GM19099 (cell line): ENCODE measurements around the gene LDLRAD4.

Source experiments
- POLR2A ChIP-seq: IDR thresholded peaks from 3 replicates; pipeline ENCODE4 v1.6.1; 2011; ENCODE audit warnings: low read depth; ENCODE audit not compliant: insufficient read length; ENCODE audit errors: extremely low read depth

The LDLRAD4 gene

DNA sequence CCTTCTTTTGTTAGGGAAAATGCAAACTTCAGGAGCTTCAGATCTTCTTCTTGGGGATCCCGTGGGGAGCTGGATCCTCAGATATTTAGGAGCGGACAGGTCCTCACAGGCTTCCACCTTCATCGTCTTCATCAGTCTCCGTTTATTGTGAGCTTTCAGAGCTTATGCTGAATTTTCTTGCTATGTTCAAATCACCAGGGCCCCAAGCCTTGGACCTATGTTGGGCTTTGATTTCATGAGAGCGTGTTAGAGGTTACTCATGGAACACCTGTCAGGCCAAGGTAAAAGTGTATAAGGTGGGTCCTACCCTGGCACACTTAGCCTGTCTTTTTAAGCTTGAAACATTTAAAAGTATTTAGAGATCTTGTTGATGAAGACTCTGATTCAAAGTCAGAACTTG, 294.9 kb downstream of the LDLRAD4 start:
- TF ChIP-seq POLR2A, result no peak

DNA sequence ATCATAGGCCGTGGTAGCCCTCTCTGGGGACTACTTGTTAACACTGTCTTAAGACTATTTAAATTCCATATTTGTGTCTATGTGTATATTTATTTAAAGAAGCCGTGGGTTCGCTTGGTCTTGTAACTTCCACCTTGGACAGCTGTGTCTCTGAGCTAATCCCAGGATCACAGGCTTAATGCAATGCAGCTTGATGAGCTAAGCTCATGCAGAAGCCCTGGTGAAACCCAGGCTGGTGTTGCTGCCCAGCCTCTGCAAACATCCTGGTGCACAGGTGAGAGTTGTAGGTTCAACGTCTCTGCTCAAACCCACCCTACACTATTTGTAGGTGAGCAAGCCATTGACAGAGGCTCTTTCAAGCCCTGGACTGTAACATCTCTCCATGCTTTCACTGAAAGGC, 296.0 kb downstream of the LDLRAD4 start:
- no peak for TF ChIP-seq POLR2A

DNA sequence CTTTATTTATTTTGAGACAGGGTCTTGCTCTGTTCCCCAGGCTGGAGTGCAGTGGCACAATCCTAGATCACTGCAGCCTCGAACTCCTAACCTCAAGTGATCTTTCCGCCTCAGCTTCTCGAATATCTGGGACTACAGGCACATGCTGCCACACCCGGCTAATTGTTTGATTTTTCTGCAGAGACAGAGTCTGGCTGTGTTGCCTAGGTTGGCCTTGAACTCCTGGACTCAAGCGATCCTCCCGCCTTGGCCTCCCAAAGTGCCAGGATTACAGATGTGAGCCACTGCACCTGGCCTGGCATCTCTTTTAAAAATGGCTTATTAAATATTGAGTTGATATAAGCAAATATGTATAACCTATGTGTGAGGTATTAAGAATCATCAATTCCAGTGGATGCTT, 298.3 kb downstream of the LDLRAD4 start:
- TF ChIP-seq POLR2A, result no peak

DNA sequence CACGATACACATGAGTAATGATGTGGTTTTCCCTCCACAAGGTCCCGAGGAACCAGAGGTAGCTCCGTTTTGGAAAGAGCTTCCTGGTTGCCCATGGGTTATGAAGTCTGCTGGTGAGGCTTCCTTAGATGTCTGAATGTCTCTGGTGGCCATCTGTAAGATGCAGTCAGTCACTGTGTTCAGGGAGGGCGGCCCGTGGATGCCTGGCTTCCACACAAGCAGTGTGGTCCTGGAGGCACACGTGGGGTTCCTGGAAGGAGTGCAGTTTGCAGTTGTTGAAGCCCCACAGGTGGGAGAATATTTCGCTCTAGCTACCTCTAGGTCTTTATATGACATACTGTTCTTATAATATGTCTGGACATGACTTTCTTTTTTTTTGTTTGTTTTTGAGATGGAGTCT, 298.8 kb downstream of the LDLRAD4 start:
- no peak for TF ChIP-seq POLR2A

DNA sequence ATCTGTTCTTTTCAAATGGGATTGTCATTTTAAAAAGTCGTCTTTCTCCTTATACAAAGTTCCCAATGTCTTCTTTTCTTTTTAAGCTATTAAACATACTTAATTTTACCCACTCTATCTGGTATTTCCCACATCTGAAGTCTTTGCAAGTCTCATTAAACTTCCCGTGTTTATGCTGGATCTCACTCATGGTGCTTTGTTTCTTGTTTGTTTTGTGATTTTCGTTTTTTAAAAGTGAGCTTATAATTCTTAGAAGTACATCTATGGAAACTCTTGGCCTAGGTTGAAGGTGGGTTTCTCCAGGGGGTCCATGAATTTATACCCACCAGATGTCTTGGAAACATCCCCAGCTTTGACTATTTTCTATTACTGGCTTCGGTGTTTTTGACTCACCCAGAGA, 299.8 kb downstream of the LDLRAD4 start:
- no peak for TF ChIP-seq POLR2A

DNA sequence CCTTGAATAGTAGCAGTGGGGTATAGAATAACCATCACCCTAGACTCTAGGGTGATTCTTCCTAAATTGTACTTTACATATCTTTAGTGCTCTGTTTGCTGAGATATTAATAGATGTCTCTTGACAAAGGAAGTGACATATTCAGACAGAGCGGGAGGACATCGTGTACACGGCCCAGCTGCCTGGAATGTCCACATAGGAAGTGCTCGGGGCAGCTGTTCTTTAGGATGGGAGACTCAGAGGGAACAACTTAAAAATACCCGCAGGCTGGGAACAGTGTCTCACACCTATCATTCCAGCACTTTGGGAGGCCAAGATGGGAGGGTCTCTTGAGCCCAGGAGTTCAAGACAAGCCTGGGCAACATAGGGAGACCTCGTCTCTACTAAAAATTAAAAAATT, 301.7 kb downstream of the LDLRAD4 start:
- no peak for TF ChIP-seq POLR2A

DNA sequence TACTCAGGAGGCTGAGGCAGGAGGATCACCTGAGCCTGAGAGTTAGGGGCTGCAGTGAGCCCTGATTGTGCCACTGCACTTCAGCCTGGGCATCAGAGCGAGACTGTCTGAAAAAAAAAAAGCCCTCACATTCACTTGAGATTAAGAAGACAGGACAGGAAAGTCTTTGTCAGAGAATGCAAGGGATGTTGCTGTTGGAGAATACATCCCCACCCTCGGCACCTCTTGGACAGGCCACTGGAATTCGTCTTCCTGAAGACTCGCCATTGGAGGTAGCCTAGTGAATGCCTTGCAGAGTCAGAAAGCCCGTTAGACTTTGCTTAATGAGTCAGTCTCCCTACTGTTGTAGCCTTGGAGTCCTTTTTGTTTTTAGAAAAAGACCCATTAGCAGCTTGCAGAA, 302.2 kb downstream of the LDLRAD4 start:
- TF ChIP-seq POLR2A, result no peak

DNA sequence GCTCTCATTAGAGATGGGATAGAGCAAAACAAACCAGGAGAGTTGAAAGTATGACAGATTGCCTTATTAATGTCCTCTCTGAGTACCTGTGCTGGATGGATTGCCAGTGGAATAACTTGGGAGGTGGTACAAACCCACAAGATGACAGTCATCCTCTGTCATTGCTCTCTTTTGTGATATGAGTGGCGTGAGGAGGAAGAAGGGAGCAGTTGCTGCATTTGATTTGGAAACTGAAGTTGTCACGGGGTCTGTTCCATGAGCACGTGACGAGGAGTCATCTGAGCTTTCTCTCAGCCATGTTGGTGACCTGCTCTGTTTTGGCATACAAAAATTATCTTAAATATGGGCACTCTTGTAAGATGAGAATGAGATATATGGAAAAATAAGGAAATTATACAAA, 302.9 kb downstream of the LDLRAD4 start:
- no peak for TF ChIP-seq POLR2A

DNA sequence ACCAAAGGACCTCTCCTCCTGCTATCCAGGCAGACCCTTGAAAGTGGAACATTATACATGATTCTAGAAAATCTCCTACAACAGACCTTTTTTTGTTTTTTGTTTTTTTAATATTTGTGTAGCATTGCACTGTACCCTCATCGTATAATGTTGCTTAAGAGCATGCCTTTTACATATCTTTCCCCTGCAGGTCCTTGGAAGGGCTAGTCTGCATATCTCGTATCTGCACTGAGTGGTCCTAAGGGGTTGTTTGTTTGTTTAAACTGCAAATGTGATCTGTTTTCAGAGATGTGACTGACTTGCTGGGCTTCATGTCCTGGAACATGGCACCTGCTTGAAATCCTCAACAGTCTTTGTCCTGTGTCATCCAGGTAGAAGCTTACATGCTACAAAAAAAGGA, 303.7 kb downstream of the LDLRAD4 start:
- no peak for TF ChIP-seq POLR2A

DNA sequence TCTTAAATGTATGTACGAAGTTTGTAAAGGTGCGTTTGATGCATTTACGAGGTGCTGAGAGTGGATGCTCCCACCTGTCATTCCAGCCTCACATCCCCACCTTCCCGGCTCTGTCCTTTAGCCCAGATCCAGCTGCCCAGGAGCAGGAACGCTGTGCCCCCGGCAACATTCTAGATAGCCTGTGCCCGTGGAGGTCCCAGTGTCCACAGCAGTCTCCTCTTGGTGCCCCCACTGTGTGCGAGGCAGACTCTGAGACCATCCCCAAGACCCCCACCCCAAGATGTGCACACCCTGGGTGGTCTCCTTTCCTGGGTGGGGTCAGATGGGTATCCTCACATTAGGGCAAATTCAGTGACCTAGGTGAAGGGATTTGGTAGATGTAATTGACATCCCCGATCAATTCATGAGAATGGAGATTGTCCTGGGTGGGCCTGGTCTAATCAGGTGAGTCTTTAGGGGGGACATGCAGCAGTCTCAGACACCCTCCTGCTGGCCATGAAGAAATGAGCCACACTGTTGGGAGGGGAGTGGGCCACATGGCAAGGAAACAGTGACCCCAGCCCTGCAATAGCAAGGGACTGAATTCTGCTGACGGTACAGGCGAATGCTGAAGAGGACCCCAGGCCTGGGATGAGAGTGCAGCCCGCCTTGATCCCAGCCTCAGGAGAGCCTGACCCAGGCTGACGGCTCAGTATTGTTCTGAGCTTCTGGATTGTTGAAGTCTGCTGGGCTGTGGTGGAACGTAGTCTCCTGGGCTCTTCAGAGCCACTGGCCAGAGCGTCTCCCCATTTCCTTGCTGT, 304.5 kb downstream of the LDLRAD4 start:
- TF ChIP-seq POLR2A, result no peak

DNA sequence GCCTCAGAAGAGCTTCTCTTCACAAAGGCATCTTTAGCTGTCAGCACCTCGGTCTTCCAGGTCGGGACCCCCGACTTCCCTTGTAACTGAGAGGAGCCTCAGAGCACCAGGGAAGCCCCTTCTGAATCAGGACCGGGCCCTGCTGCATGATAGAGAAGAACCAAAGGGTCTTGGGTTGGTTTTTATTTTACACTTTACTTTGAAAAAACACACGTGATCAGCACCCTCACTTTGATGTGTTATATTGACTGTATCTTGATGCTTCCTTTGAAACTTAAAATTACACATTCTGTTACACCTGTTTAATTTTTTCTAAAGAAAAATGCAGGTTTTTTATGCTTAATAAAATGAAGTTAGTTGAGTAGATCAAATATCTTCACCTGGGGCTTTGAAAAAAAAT, 305.5 kb downstream of the LDLRAD4 start:
- no peak for TF ChIP-seq POLR2A

DNA sequence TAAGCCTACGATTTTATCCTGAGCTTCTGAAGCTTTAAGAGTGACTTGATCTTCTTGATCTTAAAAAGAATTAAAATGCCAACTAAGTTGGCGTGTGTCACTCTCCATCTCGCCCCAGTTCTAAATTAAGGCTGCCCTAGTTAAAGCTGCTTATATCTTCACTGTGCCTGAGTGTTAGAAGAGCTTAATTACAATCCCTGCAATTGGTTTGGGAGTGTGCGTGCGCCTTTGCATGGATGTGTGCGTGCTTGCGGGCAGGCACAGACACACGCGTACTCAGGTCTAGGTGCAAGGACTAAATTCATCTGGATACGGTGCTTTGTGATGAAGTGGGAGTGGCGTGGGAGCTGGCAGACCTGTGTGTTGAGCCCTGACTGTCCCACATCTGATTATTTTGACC, 306.3 kb downstream of the LDLRAD4 start:
- no peak for TF ChIP-seq POLR2A

DNA sequence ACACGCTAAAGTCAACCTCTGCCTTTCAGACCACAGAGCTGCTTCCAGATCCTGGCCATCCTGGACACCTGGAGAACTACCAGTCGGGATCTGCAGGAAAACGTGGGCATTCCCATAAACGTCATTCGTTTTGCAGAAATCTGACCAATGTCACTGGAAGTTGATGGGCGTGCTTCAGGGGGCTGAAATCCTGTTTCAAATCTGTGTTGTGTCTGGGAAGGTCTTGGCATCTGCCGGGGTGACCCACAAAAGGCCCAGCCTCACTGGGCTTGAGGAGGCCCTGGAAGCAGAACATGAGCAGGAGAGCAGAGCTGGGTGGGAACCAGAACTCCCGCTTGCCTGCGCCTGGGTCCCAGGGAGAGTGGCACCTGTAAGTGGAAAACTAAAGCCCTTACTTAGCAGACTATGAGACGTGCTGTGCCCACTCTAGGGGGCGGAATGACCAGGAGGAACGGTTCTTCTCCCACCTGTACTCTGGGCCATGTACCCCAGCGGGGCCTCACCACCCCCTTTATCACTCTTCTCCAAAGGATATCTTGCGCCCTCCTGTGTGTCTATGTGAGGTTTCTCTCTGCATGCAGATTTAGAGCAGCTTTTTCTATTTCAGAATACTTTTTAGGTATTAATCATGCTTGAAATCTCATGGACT, 306.9 kb downstream of the LDLRAD4 start:
- no peak for TF ChIP-seq POLR2A

DNA sequence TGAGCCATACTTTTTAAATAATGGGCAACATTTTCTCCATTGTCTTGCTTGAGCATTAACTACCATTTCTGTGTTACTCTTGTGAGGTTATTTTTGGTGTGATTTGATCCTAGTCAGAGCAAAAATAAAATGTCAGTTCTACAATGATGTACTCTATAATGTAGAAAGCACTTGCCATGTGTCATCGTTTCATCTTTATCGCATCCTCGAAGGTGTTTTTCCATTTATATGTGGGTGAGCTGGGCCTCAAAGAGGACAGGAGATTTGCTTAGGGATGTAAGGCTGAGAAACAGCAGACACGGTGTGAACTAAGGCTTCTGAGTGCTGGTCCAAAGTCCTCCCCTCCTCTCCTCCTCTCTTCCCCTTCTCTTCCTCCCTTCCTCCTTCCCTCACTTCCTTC, 308.0 kb downstream of the LDLRAD4 start:
- TF ChIP-seq POLR2A, result no peak

DNA sequence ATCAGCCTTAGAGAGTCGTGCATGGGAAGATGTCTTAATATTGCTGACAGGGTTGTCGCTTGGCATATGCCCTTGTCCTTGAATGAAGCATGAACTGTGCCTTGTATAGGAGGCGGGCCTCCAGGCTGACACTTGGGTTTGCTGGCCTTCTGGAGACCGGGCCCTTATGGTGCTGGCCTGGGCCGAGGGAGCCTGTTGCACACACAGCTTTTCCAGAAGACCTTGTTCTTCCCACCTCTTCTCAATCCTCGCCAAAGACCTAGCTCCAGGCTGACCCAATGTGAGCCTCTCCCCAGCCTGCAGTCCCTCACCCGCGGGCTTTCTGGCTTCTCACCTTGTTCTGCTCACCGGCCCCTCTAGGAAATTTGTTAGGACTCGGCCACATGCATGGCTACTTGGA, 308.7 kb downstream of the LDLRAD4 start:
- no peak for TF ChIP-seq POLR2A

DNA sequence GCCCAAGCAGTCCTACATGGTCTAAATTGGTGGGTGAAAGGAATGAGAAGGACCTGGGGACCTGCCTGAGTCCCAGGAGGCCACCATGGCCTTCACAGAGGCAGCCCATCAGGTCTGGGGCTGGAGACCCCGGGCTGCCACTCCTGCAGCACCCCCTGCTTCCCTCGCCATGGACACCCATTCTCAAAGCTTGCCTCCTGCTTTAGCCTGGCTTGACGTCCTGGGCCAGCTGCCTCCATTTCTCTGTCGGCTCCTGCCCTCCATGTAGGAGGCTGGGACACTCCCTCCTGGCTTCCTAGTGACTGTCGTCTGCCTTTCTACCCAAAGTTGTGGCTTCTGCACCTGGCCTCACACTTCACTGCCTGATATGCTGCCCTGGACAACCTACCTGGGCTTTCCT, 309.2 kb downstream of the LDLRAD4 start:
- no peak for TF ChIP-seq POLR2A

DNA sequence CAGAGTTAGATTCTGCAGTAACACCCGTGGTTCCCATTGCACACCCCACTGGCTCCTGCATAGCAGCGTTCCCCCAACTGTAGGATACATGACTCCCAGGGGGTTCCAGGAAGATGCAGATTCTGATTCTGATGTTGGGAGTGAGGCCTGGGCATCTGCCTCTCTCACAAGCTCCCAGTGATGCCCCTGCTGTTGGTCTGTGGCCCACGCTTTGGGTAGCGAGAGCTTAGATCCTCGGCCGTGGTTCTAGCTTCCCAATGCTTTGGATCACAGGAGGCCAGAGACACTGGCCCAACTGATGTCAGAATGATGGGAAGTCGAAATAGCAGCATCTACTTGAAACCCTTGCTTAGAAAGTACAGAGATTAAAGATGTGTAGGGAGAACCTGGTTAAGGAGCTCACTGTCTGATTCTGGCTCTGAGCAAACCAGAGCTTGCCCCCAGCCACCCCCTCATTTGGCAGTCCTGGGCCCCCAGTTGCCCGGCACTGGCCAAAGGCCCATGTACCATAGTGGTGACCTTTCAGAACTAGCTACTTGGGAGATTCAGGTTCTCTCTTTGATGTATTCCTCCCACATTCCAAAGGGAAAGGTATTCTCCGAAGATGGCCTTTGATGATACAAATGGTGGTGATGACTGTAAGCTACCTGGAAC, 310.3 kb downstream of the LDLRAD4 start:
- TF ChIP-seq POLR2A, result no peak
